Adrenal gland (tissue), 12 donors: Measurements from ENCODE around the gene SOX13. TPM values are rescaled to one million over a fixed set of nuclear protein-coding genes. Genes with fewer than 3 reads are reported as not detected.
A peak's percentile ranks its signal among the peaks of the same experiment; 100 is the strongest.

Experiments used
- DNase-seq, 7 donors: peaks; one replicate each; pipeline ENCODE4 v3.0.0-alpha.2; 2019 to 2020
- H3K27ac ChIP-seq, 5 donors: fragments of 200-600 bp; sonication (generic) in 4 of 5; 1 replicate in 3 of 5; 2 replicates in 2 of 5; pipeline versions ENCODE4 v1.5.1 to v1.8.0; 2016 to 2020; ENCODE audit warnings: mild to moderate bottlenecking in 1 of 5
- H3K27me3 ChIP-seq: fragments of 200-600 bp; 2 replicates; pipeline ENCODE4 v1.8.0; 2021
- H3K36me3 ChIP-seq, 2 donors: fragments of 200-600 bp; replicated peaks in 1 of 2; 1 replicate in 1 of 2; 2 replicates in 1 of 2; pipeline versions ENCODE4 v1.5.1 to v1.8.0; 2018 to 2022
- H3K4me1 ChIP-seq, 2 donors: fragments of 200-600 bp; replicated peaks in 1 of 2; 1 replicate in 1 of 2; 2 replicates in 1 of 2; pipeline versions ENCODE4 v1.5.1 to v1.8.0; 2018 to 2021
- H3K4me3 ChIP-seq, 4 donors: fragments of 200-600 bp; sonication (generic) in 3 of 4; one replicate each; pipeline ENCODE4 v1.5.1; 2016 to 2018
- H3K9me3 ChIP-seq, 3 donors: fragments of 200-600 bp; sonication (generic) in 1 of 3; replicated peaks in 1 of 3; 1 replicate in 2 of 3; 2 replicates in 1 of 3; pipeline versions ENCODE4 v1.5.1 to v1.8.0; 2016 to 2021
- POLR2A ChIP-seq, 2 donors: fragments of 450-650 bp; IDR thresholded peaks; one replicate each; pipeline ENCODE4 v1.6.1; 2017; ENCODE audit warnings: antibody characterized with exemption in 2 of 2, mild to moderate bottlenecking in 2 of 2, moderate library complexity in 1 of 2
- WGBS, 4 donors: extraction: QIAGEN DNeasy Blood & Tissue Kit in 2 of 4; methylation state at CpG; one replicate each; pipeline versions ENCODE4 v1.1.5 to v1.1.7; 2013 to 2017; 5-methylcytosine and 5-hydroxymethylcytosine counted together
- intact Hi-C, 2 donors: fragments of 100-400 bp; cut with DNase I; formaldehyde crosslinking; loops; one replicate each; pipeline versions ENCODE4 v1.14.1 to v1.15.0; 2022 to 2023
- polyA plus RNA-seq, 3 donors: library from polyadenylated mRNA; stranded (reverse); fragments of 200-250 nt in 2 of 3; fragments of 350-450 nt in 1 of 3; fragmentation: Illumina TruSeq in 1 of 3; extraction: RNeasy Lipid Tissue Mini Kit (QIAGEN cat#74804) in 1 of 3; gene quantifications; one replicate each; pipeline ENCODE4 v1.2.3, GENCODE V29; 2013 to 2014
- total RNA-seq, 9 donors: library from RNA; depleted of rRNA in 4 of 9; stranded (reverse); fragments of >200 nt in 4 of 9; fragments of 120-200 nt in 1 of 9; fragmentation: NEBNext Ultra II Directional in 1 of 9; extraction: Animal tissue kit (Norgen Biotek cat#: 25700) in 1 of 9; gene quantifications; one replicate each; pipeline versions ENCODE4 v1.1.0 to v1.2.4, GENCODE V29; 2013 to 2023
- TF ChIP-seq, protein P1 (sequence below), 6 experiments: fragments of 450-650 bp in 4 of 6; fragments of 200-600 bp in 2 of 6; sonication (generic) in 1 of 6; IDR thresholded peaks; 1 replicate in 5 of 6; 2 replicates in 1 of 6; pipeline versions ENCODE4 v1.5.1 to v1.8.0; 2016 to 2021; ENCODE audit warnings: antibody characterized with exemption in 6 of 6, mild to moderate bottlenecking in 2 of 6, moderate library complexity in 1 of 6
- donor health status: healthy with polysubstance abuse.
- donor health status: Bipolar disorder and iron deficiency.
- donor health status: DM: yes; HTN: yes; CAD: no.
- donor health status: DM: no; HTN: no; CAD: no.
- donor health status: DM: no; HTN: no; CAD: no.
- donor health status: DM: yes; HTN: yes; CAD: no.

SOX13 gene
- total and polyA plus RNA-seq, 12 donors, result 4.2 to 44.5 (median 25.6) TPM

DNA sequence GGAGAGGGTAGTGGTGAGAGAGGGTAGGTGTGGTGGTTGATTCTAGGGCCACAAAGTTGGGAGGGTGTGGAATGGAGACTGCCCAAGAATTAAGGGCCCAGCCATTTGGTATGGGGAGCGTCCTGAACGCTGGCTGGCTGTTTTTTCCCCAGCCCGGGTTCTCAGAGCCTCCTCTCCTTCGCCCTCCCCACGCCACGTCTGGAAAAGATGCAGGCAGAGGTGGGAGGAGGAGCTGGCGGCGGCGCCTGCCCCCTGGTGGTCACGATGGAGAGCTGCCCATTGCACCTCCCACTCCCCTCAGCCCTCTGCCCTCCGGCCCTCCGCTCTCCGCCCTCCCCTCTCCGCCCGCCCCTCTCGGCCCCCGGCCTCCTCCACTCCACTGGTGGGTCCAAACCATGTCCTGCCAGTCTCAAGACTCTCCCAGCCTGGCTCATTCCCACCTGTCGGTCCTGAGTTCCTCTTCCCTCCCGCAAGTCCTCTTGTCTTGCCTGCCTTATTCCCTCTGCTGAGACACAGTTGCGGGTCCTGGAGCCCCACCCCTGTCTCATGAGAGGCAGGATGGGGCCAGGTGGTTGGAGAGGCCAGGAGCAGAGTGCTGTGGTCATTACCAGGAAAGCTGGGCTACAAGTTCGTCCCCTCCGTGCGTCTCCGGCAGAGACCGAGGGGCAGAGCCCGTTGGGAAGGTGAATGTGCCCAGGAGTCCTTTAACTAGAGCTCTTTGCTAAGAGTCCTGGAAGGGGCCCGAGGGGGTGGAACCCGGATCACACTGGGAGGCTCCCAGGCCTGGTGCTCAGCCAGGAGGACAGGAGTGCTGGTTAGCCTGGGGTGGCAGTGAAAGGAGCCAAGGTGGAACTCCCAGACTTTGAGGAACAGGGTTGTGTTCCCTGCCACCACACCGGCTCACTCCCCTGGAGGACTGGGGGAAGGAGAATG lies 56.3 kb downstream of the SOX13 start:
- Histone ChIP-seq H3K27ac (peak overlapping the region in 3 of 5 donors; percentile 36 to 76 (median 76)), H3K9me3 (no peaks in the 10 kb centered on the region), H3K4me3 (peak overlapping the region in 1 of 4 donors; percentile 33), H3K36me3 (peaks cover 0 to 23% of the 10 kb centered on the region in 2 donors), H3K4me1 (peaks cover 32 to 48% of the 10 kb centered on the region in 2 donors), H3K27me3 (no peaks in the 10 kb centered on the region)
- TF ChIP-seq, protein P1, sequence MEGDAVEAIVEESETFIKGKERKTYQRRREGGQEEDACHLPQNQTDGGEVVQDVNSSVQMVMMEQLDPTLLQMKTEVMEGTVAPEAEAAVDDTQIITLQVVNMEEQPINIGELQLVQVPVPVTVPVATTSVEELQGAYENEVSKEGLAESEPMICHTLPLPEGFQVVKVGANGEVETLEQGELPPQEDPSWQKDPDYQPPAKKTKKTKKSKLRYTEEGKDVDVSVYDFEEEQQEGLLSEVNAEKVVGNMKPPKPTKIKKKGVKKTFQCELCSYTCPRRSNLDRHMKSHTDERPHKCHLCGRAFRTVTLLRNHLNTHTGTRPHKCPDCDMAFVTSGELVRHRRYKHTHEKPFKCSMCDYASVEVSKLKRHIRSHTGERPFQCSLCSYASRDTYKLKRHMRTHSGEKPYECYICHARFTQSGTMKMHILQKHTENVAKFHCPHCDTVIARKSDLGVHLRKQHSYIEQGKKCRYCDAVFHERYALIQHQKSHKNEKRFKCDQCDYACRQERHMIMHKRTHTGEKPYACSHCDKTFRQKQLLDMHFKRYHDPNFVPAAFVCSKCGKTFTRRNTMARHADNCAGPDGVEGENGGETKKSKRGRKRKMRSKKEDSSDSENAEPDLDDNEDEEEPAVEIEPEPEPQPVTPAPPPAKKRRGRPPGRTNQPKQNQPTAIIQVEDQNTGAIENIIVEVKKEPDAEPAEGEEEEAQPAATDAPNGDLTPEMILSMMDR (IDR thresholded peaks at IDR 0.05), result peak; percentile 74 to 92 (median 89)
- TF ChIP-seq POLR2A (IDR thresholded peaks at IDR 0.05), result no peak
- peak; percentile 67 to 83 (median 73) for DNase-seq
- WGBS, 4 donors, result 7 to 18% (median 16%) methylated on average over 9 to 29 of the region's 29 CpGs
- intact Hi-C loops, result loop anchor here (2.0 to 5.0 kb wide), 3 partner anchors 52 to 258 kb away; no protein-coding TSS in a partner anchor

DNA sequence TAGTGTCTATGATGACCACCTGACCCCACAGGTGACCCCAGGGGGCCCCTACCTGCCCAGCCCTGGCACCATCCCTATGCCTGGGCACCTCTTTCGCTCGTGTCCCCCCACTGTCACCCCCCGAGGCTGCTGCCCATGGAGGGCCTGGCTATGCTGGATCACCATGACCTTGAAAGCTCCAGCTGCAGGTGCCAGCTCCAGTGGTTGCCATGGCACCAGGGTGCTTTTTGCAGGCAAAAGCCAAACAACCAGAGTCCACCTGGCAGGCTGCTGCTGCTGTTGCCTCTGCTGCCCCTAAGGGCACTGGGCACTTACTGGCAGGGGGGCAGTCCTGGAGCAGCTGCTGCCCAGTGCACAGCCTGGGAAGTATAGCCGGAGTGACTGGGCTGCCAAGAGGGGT lies 57.3 kb downstream of the SOX13 start:
- 42 to 50% (median 47%) methylated on average over 2 to 4 of the region's 4 CpGs; no CpG with 5 or more reads in 1 of the 4 donors for WGBS, 4 donors
- intact Hi-C loops, result no loop called here
- H3K36me3 ChIP-seq, result peaks cover 0 to 14% of the 10 kb centered on the region in 2 donors
- peak; percentile 61 to 93 (median 79) for DNase-seq
- peak overlapping the region in 3 of 5 donors; percentile 33 to 76 (median 76) for H3K27ac ChIP-seq
- no peak for TF ChIP-seq POLR2A (IDR thresholded peaks at IDR 0.05)
- TF ChIP-seq, protein P1 (IDR thresholded peaks at IDR 0.05), result peak in 1 of 6 experiments; percentile 3
- no peaks in the 10 kb centered on the region for H3K9me3 ChIP-seq
- peaks cover 32 to 48% of the 10 kb centered on the region in 2 donors for H3K4me1 ChIP-seq
- no peak overlapping the region for H3K4me3 ChIP-seq
- no peaks in the 10 kb centered on the region for H3K27me3 ChIP-seq

DNA sequence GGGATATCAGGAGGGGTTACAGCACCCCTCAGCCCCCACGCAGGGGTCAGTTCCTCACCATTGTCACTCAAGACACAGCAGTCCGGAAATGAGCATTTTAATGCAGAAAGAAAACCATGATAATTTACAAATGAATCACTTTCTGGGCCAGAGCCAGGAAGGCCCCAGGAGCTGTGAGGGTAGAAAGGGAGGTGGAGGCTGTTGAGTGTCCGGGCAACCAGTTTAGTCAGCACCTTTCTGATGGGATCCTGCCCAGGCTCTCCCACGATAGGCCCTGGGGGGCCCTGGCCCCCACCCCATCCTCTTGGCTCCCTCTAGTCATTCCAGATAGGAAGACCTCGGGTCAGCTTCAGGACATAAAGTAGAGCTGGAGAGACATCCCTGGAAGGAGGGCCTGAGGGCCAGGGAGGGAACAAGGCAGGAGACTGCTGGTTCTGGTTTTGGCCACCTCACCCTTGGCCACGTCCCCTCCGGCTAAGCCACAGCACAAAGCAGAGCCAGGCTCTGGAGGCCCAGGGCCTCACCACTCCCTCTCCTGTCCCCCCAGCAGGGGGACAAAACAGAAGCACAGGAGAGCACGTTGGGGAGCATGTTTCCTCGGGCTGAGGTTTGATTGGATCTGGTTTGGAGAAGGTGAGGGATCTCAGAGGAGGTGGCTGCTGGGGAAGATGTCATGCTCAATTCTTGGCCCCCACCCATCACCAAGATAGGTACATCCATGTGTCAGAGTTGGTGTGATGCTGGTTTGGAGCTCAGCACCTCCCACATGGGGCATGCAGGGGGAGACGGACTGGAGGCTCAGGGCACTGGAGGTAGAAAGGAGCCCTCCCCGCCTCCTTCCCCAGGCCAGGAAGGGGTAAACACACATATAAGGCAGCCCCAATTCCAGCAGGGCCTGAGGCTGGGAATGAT lies 58.3 kb downstream of the SOX13 start:
- TF ChIP-seq, protein P1 (IDR thresholded peaks at IDR 0.05), result peak in 1 of 6 experiments; percentile 18
- TF ChIP-seq POLR2A (IDR thresholded peaks at IDR 0.05), result no peak
- Histone ChIP-seq H3K4me3 (no peak overlapping the region), H3K9me3 (no peaks in the 10 kb centered on the region), H3K27ac (peak overlapping the region in 4 of 5 donors; percentile 10 to 76 (median 54)), H3K4me1 (peaks cover 32 to 47% of the 10 kb centered on the region in 2 donors), H3K36me3 (peaks cover 0 to 3% of the 10 kb centered on the region in 2 donors), H3K27me3 (no peaks in the 10 kb centered on the region)
- intact Hi-C loops, result no loop called here
- DNase-seq, result peak; percentile 60 to 86 (median 75)
- 33 to 44% (median 43%) methylated on average over 7 to 11 of the region's 11 CpGs for WGBS, 4 donors
